ENCODE measurements around the gene FSTL5.

GRCh38 chr4:162201673-162202072 is 37.9 kb upstream of the FSTL5 start:
- TF ChIP-seq FOXM1 (IDR thresholded peaks at IDR 0.05; ENCODE audit: borderline replicate concordance, low read depth) = no peak
- TF ChIP-seq REST (IDR thresholded peaks at IDR 0.05; ENCODE audit: low read depth) = no peak
- TF ChIP-seq CREB1 (IDR thresholded peaks at IDR 0.05; ENCODE audit: low read depth) = no peak
- no peak for TF ChIP-seq RAD21 (IDR thresholded peaks at IDR 0.05; ENCODE audit: low read depth)
- TF ChIP-seq NFIC (IDR thresholded peaks at IDR 0.05) = no peak
- no peak for TF ChIP-seq TCF12 (IDR thresholded peaks at IDR 0.05; ENCODE audit: low read depth)
- TF ChIP-seq CEBPB (IDR thresholded peaks at IDR 0.05) = no peak
- TF ChIP-seq EP300 (IDR thresholded peaks at IDR 0.05; ENCODE audit: borderline replicate concordance) = no peak
- no peak for TF ChIP-seq USF1 (IDR thresholded peaks at IDR 0.05)

Measured in Ishikawa (cell line).